Measurements from ENCODE around the gene MOB1A. TPM values are rescaled to one million over a fixed set of nuclear protein-coding genes. Genes with fewer than 3 reads are reported as not detected.
A peak's percentile ranks its signal among the peaks of the same experiment; 100 is the strongest.

MOB1A gene
- total and polyA plus RNA-seq, 7 donors = 13.6 to 71.2 (median 28.8) TPM

- Histone ChIP-seq H3K27me3 (ENCODE audit: insufficient read depth in 3 of 3, low read length in 2 of 3) (no peaks in the 10 kb centered on the region), H3K9me3 (no peaks in the 10 kb centered on the region), H3K4me3 (peak overlapping the region; percentile 79), H3K36me3 (ENCODE audit: insufficient read depth in 1 of 2, low read depth in 1 of 2) (peaks cover 0 to 7% of the 10 kb centered on the region in 2 donors), H3K27ac (peak overlapping the region; percentile 91), H3K4me1 (peaks cover 40% of the 10 kb centered on the region)
- ATAC-seq (peak in 1 of 4 donors; percentile 10), DNase-seq (no peak)
- no peak for TF ChIP-seq CTCF (IDR thresholded peaks at IDR 0.05)
- intact Hi-C loops (cut with DNase I) = loop anchor here in 1 of 2 donors (2.0 kb wide), 1 partner anchor 21 kb away; the partner anchor contains the start of gene MOB1A
- WGBS, 3 donors = 14 to 44% (median 27%) methylated on average over 8 of the region's 8 CpGs
Measured at GRCh38 chr2:74199871-74200305, 21.2 kb upstream of the MOB1A start.

GRCh38 chr2:74199275-74199701 is 20.6 kb upstream of the MOB1A start:
- Histone ChIP-seq H3K36me3 (ENCODE audit: insufficient read depth in 1 of 2, low read depth in 1 of 2) (peaks cover 0 to 3% of the 10 kb centered on the region in 2 donors), H3K9me3 (no peaks in the 10 kb centered on the region), H3K27ac (peak overlapping the region; percentile 91), H3K4me1 (peaks cover 34% of the 10 kb centered on the region), H3K27me3 (ENCODE audit: insufficient read depth in 3 of 3, low read length in 2 of 3) (no peaks in the 10 kb centered on the region), H3K4me3 (peak overlapping the region; percentile 79)
- ATAC-seq = peak in 2 of 4 donors; percentile 0 to 1
- TF ChIP-seq CTCF (IDR thresholded peaks at IDR 0.05) = no peak
- no peak for DNase-seq
- 4 to 16% (median 9%) methylated on average over 20 of the region's 20 CpGs for WGBS, 3 donors
- intact Hi-C loops (cut with DNase I) = loop anchor here in 1 of 2 donors (2.0 kb wide), 1 partner anchor 20 kb away; the partner anchor contains the start of gene MOB1A

- ATAC-seq (peak; percentile 91 to 94 (median 92)), DNase-seq (peak; percentile 92 to 94)
- Histone ChIP-seq H3K27ac (peak within 1 kb of the TSS; percentile 91), H3K9me3 (no peaks in the 10 kb centered on the region), H3K36me3 (ENCODE audit: insufficient read depth in 1 of 2, low read depth in 1 of 2) (no peaks in the 10 kb centered on the region), H3K27me3 (ENCODE audit: insufficient read depth in 3 of 3, low read length in 2 of 3) (no peaks in the 10 kb centered on the region), H3K4me3 (peak within 1 kb of the TSS; percentile 79), H3K4me1 (peaks cover 30% of the 10 kb centered on the region)
- peak; percentile 69 for TF ChIP-seq CTCF (IDR thresholded peaks at IDR 0.05)
- 1% methylated on average over 82 to 96 of the region's 96 CpGs for WGBS, 3 donors
- intact Hi-C loops (cut with DNase I) = loop anchor here in 1 of 2 donors (2.0 kb wide), 1 partner anchor 20 kb away; the partner anchor contains the start of gene MOB1A
Measured at GRCh38 chr2:74198461-74199274, 20.0 kb upstream of the MOB1A start, which contains the start of gene MTHFD2. Gene MTHFD2, plus strand, starts transcription at chr2:74198615. Its CDS starts 27 bp downstream, at chr2:74198642.

- ATAC-seq (no peak), DNase-seq (no peak)
- Histone ChIP-seq H3K27ac (peak overlapping the region; percentile 91), H3K4me1 (peaks cover 29% of the 10 kb centered on the region), H3K9me3 (no peaks in the 10 kb centered on the region), H3K27me3 (ENCODE audit: insufficient read depth in 3 of 3, low read length in 2 of 3) (no peaks in the 10 kb centered on the region), H3K36me3 (ENCODE audit: insufficient read depth in 1 of 2, low read depth in 1 of 2) (no peaks in the 10 kb centered on the region), H3K4me3 (peak overlapping the region; percentile 79)
- 37 to 42% (median 39%) methylated on average over 17 to 18 of the region's 18 CpGs for WGBS, 3 donors
- TF ChIP-seq CTCF (IDR thresholded peaks at IDR 0.05) = no peak
- intact Hi-C loops (cut with DNase I) = loop anchor here in 1 of 2 donors (2.0 kb wide), 1 partner anchor 19 kb away; the partner anchor contains the start of gene MOB1A
Measured at GRCh38 chr2:74198023-74198460, 19.4 kb upstream of the MOB1A start.
